NCI-H146 treated with DMSO at 0.1 percent for 48 hours (cell line): ENCODE results near the gene ATPAF1.
"Not testable (repeated sequence)": the region's sequence is repeated elsewhere in the genome, so short reads cannot be mapped to it uniquely, and the experiment has no call there.

ENCODE experiments used
- DNase-seq: peaks from one replicate; lab custom pipeline; 2025; ENCODE audit not compliant: unreplicated experiment; lab: John Stamatoyannopoulos, UW

Gene ATPAF1

GRCh38 chr1:46651152-46651551 lies 17.0 kb downstream of the ATPAF1 start:
- not testable (repeated sequence) for DNase-seq

- no peak for DNase-seq
Measured at GRCh38 chr1:46650491-46650890, 17.7 kb downstream of the ATPAF1 start.

DNA sequence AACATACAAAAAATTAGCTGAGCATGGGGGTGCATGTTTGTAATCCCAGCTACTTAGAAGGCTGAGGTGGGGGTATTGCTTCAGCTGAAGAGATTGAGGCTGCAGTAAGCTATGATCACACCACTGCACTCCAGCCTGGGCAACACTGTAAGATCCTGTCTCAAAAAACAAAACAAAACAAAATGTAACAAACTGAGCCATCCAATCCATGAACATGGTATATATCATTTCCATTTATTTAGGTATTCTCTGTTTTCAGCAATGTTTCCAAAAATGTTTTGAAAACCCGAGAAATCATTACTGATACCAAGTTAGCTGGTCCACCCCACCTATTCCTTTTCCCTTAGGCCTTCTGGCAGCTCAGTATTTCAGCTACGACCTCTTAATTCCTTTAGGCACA lies 18.4 kb downstream of the ATPAF1 start:
- DNase-seq = no peak

- DNase-seq = no peak
Measured at GRCh38 chr1:46647611-46648010, 20.6 kb downstream of the ATPAF1 start.

- DNase-seq = no peak
Measured at GRCh38 chr1:46646844-46647243, 21.3 kb downstream of the ATPAF1 start.

DNA sequence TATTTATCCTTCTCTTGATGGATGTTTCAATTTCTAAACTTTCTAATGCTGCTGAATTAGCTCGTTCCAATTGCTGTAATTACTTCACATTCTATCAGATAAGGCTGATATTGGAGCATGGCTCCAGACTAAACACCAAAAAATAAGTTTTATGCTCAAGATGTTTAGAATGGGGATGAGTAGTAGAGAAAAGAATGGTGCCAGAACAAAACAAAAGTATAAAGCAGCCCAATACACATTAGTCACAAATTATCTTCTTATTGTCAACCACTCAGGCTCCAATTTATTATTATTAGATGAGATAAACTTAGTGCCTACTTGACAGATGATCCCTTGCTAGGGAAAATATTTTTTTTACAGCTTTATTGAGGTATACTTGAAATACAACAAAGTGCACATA lies 21.8 kb downstream of the ATPAF1 start:
- no peak for DNase-seq

GRCh38 chr1:46645815-46646214 lies 22.3 kb downstream of the ATPAF1 start:
- DNase-seq = no peak

- peak; percentile 12 for DNase-seq
Measured at GRCh38 chr1:46643368-46643775, 24.8 kb downstream of the ATPAF1 start.

DNA sequence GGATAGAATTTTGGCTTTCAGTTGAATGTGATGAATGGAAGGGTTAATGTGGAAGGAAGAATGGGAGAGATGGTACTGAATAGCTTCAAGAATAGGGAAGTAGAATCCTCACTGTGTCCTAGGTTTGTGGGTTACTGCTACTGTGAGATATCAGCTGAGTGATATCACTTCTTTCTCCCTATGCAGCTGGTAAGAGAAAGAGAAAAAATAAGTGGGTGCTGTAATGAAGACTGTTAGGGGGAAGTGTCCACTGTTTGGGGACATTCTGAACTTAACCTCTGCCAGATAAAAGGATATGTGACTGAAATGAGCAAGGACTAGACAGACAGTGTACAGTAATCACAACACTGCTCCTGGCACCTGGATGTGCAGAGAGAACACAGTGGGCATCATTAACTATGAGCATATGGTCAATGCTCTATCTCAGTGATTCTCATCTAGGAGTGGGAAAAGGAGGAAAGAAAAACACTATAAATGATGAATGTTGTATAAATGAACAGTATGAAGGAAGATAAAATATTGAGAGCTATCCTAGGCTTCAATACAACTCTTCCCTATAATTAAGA lies 26.0 kb downstream of the ATPAF1 start:
- DNase-seq = no peak

- no peak for DNase-seq
Measured at GRCh38 chr1:46639547-46639946, 28.6 kb downstream of the ATPAF1 start.

DNA sequence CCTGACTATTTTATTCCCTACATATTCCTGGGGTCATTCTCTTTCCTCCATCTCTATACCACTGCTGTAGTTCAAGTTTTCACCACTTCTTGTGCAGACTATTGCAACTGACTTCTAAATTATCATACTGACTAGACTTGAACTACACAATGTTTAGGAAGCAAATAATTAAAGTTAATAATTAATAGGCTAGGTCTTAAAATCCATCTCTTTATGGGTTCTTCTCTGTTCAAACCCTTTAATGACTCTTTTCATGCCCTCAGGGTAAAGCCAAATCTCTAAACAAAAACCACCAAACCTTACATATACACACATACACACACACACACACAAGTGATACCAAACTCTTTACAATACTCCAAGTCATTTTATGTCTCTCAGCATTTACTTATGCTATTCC lies 29.2 kb downstream of the ATPAF1 start:
- no peak for DNase-seq

- DNase-seq = no peak
Measured at GRCh38 chr1:46637444-46638083, 30.6 kb downstream of the ATPAF1 start.

DNA sequence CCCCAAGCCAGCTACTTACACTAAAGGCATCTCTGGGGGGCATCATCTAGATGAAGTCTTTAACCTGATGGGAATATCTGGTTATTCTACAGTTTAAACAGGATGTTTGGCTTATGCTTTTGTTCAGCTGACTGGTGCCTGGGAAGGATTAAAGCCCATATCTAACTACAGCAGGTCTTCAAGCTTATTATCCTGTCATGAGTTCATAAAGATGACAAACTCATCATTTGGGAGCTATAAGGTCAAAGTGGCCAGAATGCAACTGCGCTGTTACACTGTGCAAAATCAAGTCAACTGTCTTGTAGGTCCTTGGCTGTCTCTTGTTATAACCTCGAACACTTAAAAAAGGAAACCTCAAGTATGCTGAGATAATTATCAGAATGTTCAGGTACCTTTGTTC lies 33.0 kb downstream of the ATPAF1 start:
- no peak for DNase-seq

- DNase-seq = no peak
Measured at GRCh38 chr1:46630719-46631118, 37.4 kb downstream of the ATPAF1 start.

GRCh38 chr1:46623743-46624644 lies 44.2 kb downstream of the ATPAF1 start:
- DNase-seq = no peak

DNA sequence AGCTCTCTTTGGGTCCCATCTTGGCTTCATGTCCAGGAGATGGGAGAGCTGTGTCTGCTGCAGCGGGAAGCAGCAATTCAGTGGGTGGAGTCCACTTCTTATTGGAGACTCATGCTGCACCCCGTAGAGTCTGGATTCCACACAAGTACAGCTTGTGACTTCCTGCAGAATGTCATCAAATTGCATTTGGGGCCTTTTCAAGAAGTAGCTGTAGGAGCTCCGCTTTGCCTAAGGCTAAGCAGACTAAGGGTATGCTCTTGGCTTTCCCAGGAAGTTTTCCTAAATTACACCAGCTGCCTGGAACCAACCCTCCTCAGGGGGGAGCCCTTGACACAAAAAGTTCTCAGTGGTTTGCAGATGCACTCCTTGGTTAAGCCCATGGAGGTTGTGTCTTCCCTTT lies 45.8 kb downstream of the ATPAF1 start:
- no peak for DNase-seq

GRCh38 chr1:46621930-46622329 lies 46.2 kb downstream of the ATPAF1 start:
- DNase-seq = no peak

DNA sequence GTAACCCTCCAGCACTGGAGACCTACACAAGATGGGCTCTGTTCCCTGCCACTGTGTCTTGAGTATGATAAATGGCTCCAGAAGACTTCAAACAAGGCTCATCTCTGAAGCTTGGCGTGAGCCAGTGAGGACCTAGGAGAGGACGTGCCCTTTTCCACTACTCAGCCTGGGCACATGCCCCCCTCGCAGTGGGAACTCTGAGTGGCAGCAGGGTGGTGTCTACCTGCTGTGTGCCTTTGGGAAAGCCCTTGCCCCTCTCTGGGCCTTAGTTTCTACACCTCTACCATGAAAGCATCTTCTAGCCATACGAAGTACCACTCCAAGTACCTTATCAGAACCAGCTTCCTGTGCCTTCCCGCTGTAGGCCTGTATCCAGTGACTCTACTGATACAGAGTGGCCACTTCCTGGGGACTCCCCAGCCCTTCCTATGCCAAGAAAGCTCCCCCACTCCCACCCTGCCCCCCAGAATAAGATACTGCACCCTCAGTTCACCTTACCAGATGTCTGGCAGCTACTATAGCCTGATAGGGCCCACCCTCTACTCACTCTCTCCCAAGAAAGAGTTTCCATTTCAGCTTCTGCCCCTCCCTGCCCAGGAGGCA lies 48.4 kb downstream of the ATPAF1 start:
- no peak for DNase-seq

DNA sequence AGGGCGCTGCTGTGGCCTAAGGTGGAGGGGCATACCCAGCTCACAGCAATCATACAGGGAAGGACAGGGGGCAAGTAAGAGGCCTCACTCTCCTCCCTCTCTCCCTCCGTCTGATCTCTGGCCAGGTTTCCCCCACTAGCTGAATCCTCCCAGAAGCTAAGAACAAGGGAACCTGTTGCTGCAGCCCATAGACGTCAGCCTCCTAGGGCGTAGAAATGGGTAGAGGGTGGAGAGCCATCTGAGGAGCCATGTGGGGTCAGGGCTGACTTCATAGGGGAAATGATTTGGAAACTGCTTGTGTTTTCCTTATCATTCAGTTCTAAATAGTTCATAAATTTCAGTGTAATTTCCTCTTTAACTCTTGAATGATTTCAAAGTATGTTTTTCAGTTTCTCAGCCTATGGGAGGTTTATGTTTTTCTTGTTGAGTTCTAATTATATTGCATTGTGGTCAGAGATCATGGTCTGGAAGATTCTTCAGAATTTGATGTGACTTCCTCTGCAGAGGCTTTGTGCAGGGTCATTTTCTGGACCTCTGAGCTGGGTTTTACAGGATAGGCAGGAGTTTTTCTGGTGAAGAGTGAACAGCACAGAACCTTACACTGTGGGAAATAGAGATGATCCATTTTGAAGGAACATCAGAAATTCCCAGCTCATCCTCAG lies 49.3 kb downstream of the ATPAF1 start:
- DNase-seq = no peak

GRCh38 chr1:46617833-46618232 lies 50.3 kb downstream of the ATPAF1 start:
- no peak for DNase-seq

DNA sequence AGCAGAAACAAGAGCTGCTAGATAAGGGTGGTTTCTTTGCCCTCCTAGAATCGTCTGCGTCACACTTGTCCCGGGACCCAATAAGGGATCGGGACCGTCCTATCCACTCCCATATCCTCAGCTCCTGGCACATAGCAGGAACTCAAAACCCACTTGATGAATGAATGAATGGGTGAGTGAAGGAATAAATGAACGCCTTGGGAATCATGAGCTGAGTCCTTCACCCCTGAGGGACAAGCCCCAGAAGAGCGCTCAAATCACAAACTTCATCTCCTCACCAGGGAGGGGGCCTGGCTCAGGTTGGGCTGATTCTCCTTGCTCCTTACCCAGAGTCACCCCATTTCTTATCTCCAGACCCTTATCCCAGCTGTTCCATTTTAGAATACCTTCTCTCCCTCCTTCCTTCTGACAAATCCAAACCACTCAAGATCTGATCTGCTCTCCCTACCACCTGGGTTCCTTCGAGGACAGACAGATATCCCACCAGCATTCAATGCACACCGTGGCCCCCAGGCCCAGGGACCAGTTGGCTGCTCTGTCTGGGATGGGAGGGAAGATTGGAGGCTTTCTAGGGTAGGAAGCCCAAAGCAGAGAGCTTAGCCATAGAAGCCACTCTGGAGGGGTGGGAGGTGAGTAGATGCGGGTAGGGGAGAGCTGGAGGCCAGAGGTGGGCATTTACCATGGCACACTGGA lies 50.9 kb downstream of the ATPAF1 start:
- no peak for DNase-seq
